NB4 (cell line): ENCODE measurements around the gene KPNA3.

Experiments used
- DNase-seq: peaks from one replicate; pipeline ENCODE4 v3.0.0; 2010; ENCODE audit warnings: low read depth
- H3K4me3 ChIP-seq: one replicate; pipeline ENCODE4 v1.5.1; 2011; ENCODE audit warnings: mild to moderate bottlenecking, low read depth, low read length, moderate library complexity
- MAX ChIP-seq: IDR thresholded peaks from 2 replicates; pipeline ENCODE4 v1.6.1; 2011; ENCODE audit warnings: low read depth, low read length
- MYC ChIP-seq: IDR thresholded peaks from 2 replicates; pipeline ENCODE4 v1.6.1; 2011; ENCODE audit warnings: low read depth, low read length
- POLR2A ChIP-seq: IDR thresholded peaks from 2 replicates; pipeline ENCODE4 v1.6.1; 2011; ENCODE audit warnings: mild to moderate bottlenecking; ENCODE audit not compliant: insufficient read length; ENCODE audit errors: extremely low read depth
- TF ChIP-seq, protein P1 (sequence below): IDR thresholded peaks from one replicate; pipeline ENCODE4 v1.5.1; 2012; ENCODE audit warnings: low read depth, low read length

Gene KPNA3

GRCh38 chr13:49792550-49793324, at the start of gene KPNA3:
Gene KPNA3, minus strand, starts transcription at chr13:49792682. Its CDS starts 176 bp downstream, at chr13:49792506.
- TF ChIP-seq MAX (peak; percentile 96), POLR2A (peak; percentile 94), MYC (peak; percentile 91)
- TF ChIP-seq, protein P1, sequence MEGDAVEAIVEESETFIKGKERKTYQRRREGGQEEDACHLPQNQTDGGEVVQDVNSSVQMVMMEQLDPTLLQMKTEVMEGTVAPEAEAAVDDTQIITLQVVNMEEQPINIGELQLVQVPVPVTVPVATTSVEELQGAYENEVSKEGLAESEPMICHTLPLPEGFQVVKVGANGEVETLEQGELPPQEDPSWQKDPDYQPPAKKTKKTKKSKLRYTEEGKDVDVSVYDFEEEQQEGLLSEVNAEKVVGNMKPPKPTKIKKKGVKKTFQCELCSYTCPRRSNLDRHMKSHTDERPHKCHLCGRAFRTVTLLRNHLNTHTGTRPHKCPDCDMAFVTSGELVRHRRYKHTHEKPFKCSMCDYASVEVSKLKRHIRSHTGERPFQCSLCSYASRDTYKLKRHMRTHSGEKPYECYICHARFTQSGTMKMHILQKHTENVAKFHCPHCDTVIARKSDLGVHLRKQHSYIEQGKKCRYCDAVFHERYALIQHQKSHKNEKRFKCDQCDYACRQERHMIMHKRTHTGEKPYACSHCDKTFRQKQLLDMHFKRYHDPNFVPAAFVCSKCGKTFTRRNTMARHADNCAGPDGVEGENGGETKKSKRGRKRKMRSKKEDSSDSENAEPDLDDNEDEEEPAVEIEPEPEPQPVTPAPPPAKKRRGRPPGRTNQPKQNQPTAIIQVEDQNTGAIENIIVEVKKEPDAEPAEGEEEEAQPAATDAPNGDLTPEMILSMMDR: no peak
- peak; percentile 99 for DNase-seq
- H3K4me3 ChIP-seq: peak within 1 kb of the TSS; percentile 95

- H3K4me3 ChIP-seq: no peak overlapping the region
- TF ChIP-seq MAX (no peak), POLR2A (no peak), MYC (no peak)
- TF ChIP-seq, protein P1: no peak
- DNase-seq: no peak
These were observed 49.5 kb upstream of the KPNA3 start for GRCh38 chr13:49841964-49842363.

DNA sequence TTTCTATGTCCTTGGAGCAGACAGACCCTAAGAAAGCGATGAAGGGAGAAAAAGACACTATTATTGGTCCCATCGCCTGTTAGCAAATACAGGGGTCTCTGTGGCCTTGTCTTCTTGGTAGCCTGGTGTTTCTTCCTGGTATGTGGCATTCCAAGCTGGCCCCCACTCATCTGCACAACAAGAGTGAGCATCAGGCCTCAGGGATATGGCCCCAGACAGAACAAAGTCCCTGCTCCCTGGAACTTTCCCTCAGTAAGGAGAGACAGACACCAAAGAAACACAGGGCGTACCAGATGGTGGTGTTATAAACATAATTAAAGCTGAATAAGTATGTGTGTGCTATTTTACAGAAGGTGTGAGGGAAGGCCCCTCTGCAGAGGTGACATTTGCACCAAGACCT, 48.2 kb upstream of the KPNA3 start:
- no peak for TF ChIP-seq POLR2A
- no peak for DNase-seq
- H3K4me3 ChIP-seq: no peak overlapping the region

- peak; percentile 39 for DNase-seq
- H3K4me3 ChIP-seq: no peak overlapping the region
- no peak for TF ChIP-seq POLR2A
- TF ChIP-seq MYC: no peak
- TF ChIP-seq, protein P1: no peak
- no peak for TF ChIP-seq MAX
These were observed 47.8 kb upstream of the KPNA3 start for GRCh38 chr13:49840266-49840665.

DNA sequence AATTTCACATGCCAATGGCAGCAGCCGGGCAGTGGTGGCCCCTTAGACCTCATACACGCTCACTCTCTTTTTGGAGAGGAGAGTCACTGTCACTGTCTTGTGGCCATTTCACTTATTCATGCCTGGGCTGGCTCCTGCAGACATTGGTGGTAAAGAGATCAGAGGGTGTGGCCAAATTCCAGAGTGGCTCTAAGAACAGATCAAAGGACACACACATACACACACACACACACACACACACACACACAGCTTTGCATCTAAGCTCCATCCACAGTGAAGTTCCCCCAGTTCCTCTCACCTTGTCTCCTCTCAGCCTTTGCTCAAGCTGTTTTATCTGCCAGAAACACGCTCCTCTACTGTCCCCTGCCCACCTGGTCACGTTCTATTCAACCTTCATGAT, 46.5 kb upstream of the KPNA3 start:
- DNase-seq: no peak
- no peak overlapping the region for H3K4me3 ChIP-seq
- TF ChIP-seq, protein P1: no peak
- no peak for TF ChIP-seq MYC
- TF ChIP-seq MAX: no peak
- TF ChIP-seq POLR2A: no peak

DNA sequence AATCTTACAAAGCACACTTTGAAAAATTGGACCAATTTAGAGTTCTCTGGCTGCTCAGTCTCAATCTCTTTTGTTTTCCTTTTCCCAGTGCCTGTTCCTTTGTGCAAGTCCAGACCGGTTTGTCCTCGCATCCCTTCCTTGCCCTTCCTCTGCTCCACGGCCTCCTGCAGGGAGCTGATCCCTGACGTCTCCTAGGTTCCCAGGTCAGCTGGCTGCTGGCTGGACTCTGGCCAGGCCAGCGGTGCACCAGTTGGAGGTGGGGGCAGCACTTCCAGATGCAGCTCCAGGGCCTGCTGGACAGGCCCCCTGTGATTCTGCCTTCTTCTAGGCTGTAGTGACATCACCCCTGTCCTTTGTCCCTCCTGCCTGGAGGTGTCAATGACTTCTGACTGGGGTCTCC, 44.0 kb upstream of the KPNA3 start:
- TF ChIP-seq MYC (no peak), MAX (no peak), POLR2A (no peak)
- TF ChIP-seq, protein P1: no peak
- no peak for DNase-seq
- H3K4me3 ChIP-seq: no peak overlapping the region
